ENCODE data around the gene MFN1. TPM values are rescaled to one million over a fixed set of nuclear protein-coding genes. Genes with fewer than 3 reads are reported as not detected.

MFN1 gene
- total RNA-seq, 1 donor from 2014 or later: 29.5 TPM

DNA sequence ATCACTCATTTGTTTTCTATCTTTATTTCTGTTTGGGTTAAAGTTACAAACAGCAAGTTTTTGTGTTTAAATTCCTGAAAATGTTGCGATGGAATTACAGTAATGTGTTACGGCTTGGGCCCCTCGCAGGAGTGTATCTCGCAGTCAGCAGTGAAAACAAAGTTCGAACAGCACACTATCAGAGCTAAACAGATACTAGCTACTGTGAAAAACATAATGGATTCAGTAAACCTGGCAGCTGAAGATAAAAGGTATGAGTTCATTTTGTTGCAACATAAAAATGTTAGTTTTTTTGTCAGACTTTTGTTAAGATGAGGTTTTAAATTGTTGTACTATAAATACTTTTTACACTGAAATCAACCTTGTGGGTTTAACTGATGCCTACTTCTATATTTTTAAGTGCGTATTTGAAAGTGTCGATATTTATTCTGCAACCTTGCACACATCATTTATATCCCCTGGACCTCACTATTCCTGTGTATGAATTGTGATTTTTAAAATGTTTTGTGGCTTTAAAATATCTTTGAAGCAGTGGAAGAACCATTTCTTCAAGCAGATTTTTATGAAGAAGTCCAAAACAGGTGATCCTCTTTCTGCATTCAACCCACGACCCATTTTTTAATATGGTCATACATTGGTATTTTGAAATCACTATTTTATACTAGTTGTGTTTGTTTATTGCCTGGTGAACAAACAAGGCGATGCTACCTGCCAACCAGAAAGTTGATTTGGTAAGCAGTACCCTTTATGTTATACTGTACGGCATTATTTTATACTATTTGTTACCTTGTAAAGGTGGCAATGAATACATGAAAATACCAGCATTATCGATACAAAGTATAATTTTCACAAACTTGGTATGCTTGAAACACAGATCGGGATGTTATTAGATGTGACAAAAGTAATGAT is 27.8 kb downstream of the MFN1 start:
- no peaks in the 10 kb centered on the region for H3K9me3 Mint-ChIP-seq

GRCh38 chr3:179376474-179376873 is 29.0 kb downstream of the MFN1 start:
- DNase-seq (ENCODE audit: low spot score): no peak
- Mint-ChIP-seq H3K36me3 (ENCODE audit: low read depth) (peaks cover 26% of the 10 kb centered on the region), H3K27ac (no peak overlapping the region), H3K4me3 (no peak overlapping the region), H3K4me1 (ENCODE audit: low read depth) (no peaks in the 10 kb centered on the region), H3K9me3 (no peaks in the 10 kb centered on the region), H3K27me3 (ENCODE audit: insufficient read depth) (no peaks in the 10 kb centered on the region)
- intact Hi-C loops (cut with micrococcal nuclease): no loop called here

More for the DNA sequence above, 27.8 kb downstream of the MFN1 start:
- no peaks in the 10 kb centered on the region for H3K4me1 Mint-ChIP-seq (ENCODE audit: low read depth)
- DNase-seq (ENCODE audit: low spot score): no peak
- no peak overlapping the region for H3K4me3 Mint-ChIP-seq
- H3K27me3 Mint-ChIP-seq (ENCODE audit: insufficient read depth): no peaks in the 10 kb centered on the region
- intact Hi-C loops (cut with micrococcal nuclease): no loop called here
- no peak overlapping the region for H3K27ac Mint-ChIP-seq
- H3K36me3 Mint-ChIP-seq (ENCODE audit: low read depth): peaks cover 22% of the 10 kb centered on the region

DNA sequence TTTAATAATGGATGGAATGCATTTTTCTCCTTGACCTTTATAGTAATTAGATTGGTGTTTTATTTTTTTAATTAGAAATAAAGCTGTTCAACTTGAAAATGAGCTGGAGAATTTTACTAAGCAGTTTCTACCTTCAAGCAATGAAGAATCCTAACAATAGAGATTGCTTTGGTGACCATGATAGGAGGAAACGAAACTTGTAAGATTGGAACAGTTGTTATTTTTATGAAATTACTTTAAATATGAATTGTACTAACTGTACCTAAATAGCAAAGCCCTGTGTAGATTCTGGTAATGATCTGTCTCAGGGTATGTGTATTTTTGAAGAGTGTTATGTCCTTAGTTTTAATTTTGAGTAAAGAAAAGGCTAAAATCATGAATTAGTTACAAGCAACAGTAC is 44.4 kb downstream of the MFN1 start:
- H3K4me3 Mint-ChIP-seq: no peak overlapping the region
- no peaks in the 10 kb centered on the region for H3K4me1 Mint-ChIP-seq (ENCODE audit: low read depth)
- H3K27me3 Mint-ChIP-seq (ENCODE audit: insufficient read depth): no peaks in the 10 kb centered on the region
- H3K36me3 Mint-ChIP-seq (ENCODE audit: low read depth): peaks cover 23% of the 10 kb centered on the region
- DNase-seq (ENCODE audit: low spot score): no peak
- no peak overlapping the region for H3K27ac Mint-ChIP-seq
- intact Hi-C loops (cut with micrococcal nuclease): no loop called here
- no peaks in the 10 kb centered on the region for H3K9me3 Mint-ChIP-seq

- DNase-seq (ENCODE audit: low spot score): no peak
- Mint-ChIP-seq H3K4me1 (ENCODE audit: low read depth) (no peaks in the 10 kb centered on the region), H3K4me3 (no peak overlapping the region), H3K9me3 (no peaks in the 10 kb centered on the region), H3K36me3 (ENCODE audit: low read depth) (peaks cover 18% of the 10 kb centered on the region), H3K27ac (no peak overlapping the region), H3K27me3 (ENCODE audit: insufficient read depth) (no peaks in the 10 kb centered on the region)
- intact Hi-C loops (cut with micrococcal nuclease): no loop called here
Measured at GRCh38 chr3:179398574-179399231, 51.2 kb downstream of the MFN1 start.

GRCh38 chr3:179401561-179401960 is 54.1 kb downstream of the MFN1 start:
- peaks cover 25% of the 10 kb centered on the region for H3K36me3 Mint-ChIP-seq (ENCODE audit: low read depth)
- no peak overlapping the region for H3K4me3 Mint-ChIP-seq
- no peaks in the 10 kb centered on the region for H3K27me3 Mint-ChIP-seq (ENCODE audit: insufficient read depth)
- no peak for DNase-seq (ENCODE audit: low spot score)
- H3K4me1 Mint-ChIP-seq (ENCODE audit: low read depth): no peaks in the 10 kb centered on the region
- intact Hi-C loops (cut with micrococcal nuclease): no loop called here
- H3K9me3 Mint-ChIP-seq: no peaks in the 10 kb centered on the region
- no peak overlapping the region for H3K27ac Mint-ChIP-seq

DNA sequence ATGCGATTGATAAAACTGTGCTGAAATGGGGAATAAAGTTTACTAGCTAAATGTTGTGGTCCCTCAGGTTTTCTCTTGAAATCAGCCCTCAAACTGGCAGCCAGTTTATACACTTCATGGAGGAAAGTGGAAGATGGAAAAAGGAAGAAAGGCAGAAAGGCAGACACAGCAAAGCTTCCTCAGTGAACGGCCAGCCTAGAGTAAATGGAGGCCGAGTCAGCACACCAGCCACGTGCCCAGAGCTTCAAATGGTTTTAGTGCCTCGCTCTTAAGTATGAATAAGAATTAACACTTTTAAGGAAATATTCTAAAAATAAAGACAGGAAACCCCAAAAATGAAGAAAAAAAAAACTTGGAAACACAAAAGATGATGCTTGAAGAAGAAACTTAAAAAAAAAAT is 55.5 kb downstream of the MFN1 start:
- intact Hi-C loops (cut with micrococcal nuclease): no loop called here
- Mint-ChIP-seq H3K27me3 (ENCODE audit: insufficient read depth) (no peaks in the 10 kb centered on the region), H3K4me3 (no peak overlapping the region), H3K4me1 (ENCODE audit: low read depth) (no peaks in the 10 kb centered on the region), H3K36me3 (ENCODE audit: low read depth) (peaks cover 20% of the 10 kb centered on the region), H3K9me3 (no peaks in the 10 kb centered on the region), H3K27ac (no peak overlapping the region)
- DNase-seq (ENCODE audit: low spot score): no peak

GRCh38 chr3:179404307-179404706 is 56.8 kb downstream of the MFN1 start:
- H3K4me1 Mint-ChIP-seq (ENCODE audit: low read depth): no peaks in the 10 kb centered on the region
- H3K27me3 Mint-ChIP-seq (ENCODE audit: insufficient read depth): no peaks in the 10 kb centered on the region
- H3K4me3 Mint-ChIP-seq: no peak overlapping the region
- H3K27ac Mint-ChIP-seq: no peak overlapping the region
- no peaks in the 10 kb centered on the region for H3K9me3 Mint-ChIP-seq
- intact Hi-C loops (cut with micrococcal nuclease): no loop called here
- peaks cover 18% of the 10 kb centered on the region for H3K36me3 Mint-ChIP-seq (ENCODE audit: low read depth)
- no peak for DNase-seq (ENCODE audit: low spot score)

DNA sequence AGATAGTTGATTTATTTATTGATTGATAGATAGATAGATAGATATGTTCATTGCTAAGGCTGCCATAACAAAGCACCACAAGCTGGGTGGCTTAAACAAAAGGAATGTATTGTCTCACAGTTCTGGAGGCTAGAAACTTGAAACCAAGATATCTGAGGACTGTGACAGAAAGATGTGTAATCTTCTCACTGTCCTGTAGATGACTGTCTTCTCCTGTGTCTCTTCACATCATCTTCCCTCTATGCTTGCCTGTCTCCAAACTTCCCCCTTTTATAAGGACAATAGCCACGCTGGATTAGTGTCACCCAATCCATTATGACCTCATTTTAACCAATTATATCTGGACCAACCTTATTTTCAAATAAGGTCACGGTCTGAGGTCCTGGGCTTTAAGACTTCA is 62.8 kb downstream of the MFN1 start:
- peaks cover 3% of the 10 kb centered on the region for H3K36me3 Mint-ChIP-seq (ENCODE audit: low read depth)
- intact Hi-C loops (cut with micrococcal nuclease): no loop called here
- no peak for DNase-seq (ENCODE audit: low spot score)
- H3K27ac Mint-ChIP-seq: no peak overlapping the region
- H3K4me1 Mint-ChIP-seq (ENCODE audit: low read depth): no peaks in the 10 kb centered on the region
- H3K27me3 Mint-ChIP-seq (ENCODE audit: insufficient read depth): no peaks in the 10 kb centered on the region
- H3K9me3 Mint-ChIP-seq: no peaks in the 10 kb centered on the region
- no peak overlapping the region for H3K4me3 Mint-ChIP-seq

DNA sequence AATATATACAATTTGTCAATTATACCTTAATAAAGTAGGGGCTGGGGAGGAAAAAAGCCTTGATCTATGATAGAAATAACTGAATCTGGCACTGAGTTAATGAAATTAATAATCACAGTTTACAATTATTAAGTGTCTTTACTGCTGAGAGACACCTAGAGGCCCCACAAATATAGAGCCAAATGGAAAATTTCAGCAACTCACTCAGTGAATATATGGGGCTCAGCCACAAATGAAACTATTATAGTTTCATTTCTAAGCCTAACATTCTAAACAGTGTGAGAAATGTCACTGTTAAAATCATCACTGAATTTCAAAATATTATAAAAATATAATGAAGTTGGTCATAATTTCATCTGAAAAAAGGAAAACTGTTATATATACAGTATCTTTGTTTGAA is 63.5 kb downstream of the MFN1 start:
- Mint-ChIP-seq H3K4me3 (no peak overlapping the region), H3K4me1 (ENCODE audit: low read depth) (no peaks in the 10 kb centered on the region), H3K36me3 (ENCODE audit: low read depth) (peaks cover 3% of the 10 kb centered on the region), H3K9me3 (no peaks in the 10 kb centered on the region), H3K27ac (no peak overlapping the region), H3K27me3 (ENCODE audit: insufficient read depth) (no peaks in the 10 kb centered on the region)
- DNase-seq (ENCODE audit: low spot score): no peak
- intact Hi-C loops (cut with micrococcal nuclease): no loop called here

- no peak overlapping the region for H3K4me3 Mint-ChIP-seq
- DNase-seq (ENCODE audit: low spot score): no peak
- H3K36me3 Mint-ChIP-seq (ENCODE audit: low read depth): peaks cover 10% of the 10 kb centered on the region
- no peak overlapping the region for H3K27ac Mint-ChIP-seq
- intact Hi-C loops (cut with micrococcal nuclease): no loop called here
- no peaks in the 10 kb centered on the region for H3K27me3 Mint-ChIP-seq (ENCODE audit: insufficient read depth)
- H3K9me3 Mint-ChIP-seq: no peaks in the 10 kb centered on the region
- H3K4me1 Mint-ChIP-seq (ENCODE audit: low read depth): no peaks in the 10 kb centered on the region
Measured at GRCh38 chr3:179414804-179415203, 67.3 kb downstream of the MFN1 start.

DNA sequence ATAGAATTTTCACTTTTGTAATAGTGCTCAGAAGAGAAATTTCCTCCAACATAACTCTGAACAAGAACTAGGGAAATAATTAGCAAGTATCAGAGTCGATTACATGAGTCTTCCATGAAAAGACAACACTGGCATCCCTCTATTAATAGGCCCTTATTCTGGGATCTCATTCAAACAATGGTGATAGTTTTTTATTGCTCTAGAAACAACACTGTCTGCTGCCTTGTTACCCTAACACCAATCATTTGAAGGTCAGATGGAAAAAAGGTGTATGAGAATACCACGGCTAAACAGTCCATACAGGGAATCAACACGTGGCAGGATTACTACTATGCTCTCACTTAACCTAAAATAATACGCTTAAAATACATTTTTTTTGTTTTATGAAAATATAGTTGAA is 67.9 kb downstream of the MFN1 start:
- no peaks in the 10 kb centered on the region for H3K27me3 Mint-ChIP-seq (ENCODE audit: insufficient read depth)
- no peaks in the 10 kb centered on the region for H3K4me1 Mint-ChIP-seq (ENCODE audit: low read depth)
- H3K27ac Mint-ChIP-seq: no peak overlapping the region
- H3K9me3 Mint-ChIP-seq: no peaks in the 10 kb centered on the region
- H3K4me3 Mint-ChIP-seq: no peak overlapping the region
- intact Hi-C loops (cut with micrococcal nuclease): no loop called here
- H3K36me3 Mint-ChIP-seq (ENCODE audit: low read depth): peaks cover 10% of the 10 kb centered on the region
- no peak for DNase-seq (ENCODE audit: low spot score)

DNA sequence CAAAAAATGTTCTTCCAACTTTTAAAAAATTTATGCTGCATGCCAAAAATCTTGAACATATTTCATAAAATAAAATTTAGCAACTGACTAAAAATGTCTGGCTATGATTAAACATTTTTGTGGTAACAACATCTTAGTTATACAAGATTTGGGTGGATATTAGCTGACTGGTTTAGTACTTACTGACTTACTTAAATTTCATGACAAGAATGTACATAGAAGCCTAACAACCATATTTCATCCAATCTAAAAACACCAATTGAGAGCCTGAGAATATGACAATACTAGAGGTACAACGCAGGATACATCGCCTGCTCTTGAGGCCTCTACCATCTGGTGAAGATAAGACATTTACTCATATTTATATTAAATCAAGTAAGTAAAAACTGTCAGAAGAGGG is 69.2 kb downstream of the MFN1 start:
- intact Hi-C loops (cut with micrococcal nuclease): no loop called here
- peaks cover 10% of the 10 kb centered on the region for H3K36me3 Mint-ChIP-seq (ENCODE audit: low read depth)
- H3K27ac Mint-ChIP-seq: no peak overlapping the region
- no peaks in the 10 kb centered on the region for H3K27me3 Mint-ChIP-seq (ENCODE audit: insufficient read depth)
- H3K4me1 Mint-ChIP-seq (ENCODE audit: low read depth): no peaks in the 10 kb centered on the region
- no peak overlapping the region for H3K4me3 Mint-ChIP-seq
- no peak for DNase-seq (ENCODE audit: low spot score)
- H3K9me3 Mint-ChIP-seq: no peaks in the 10 kb centered on the region

DNA sequence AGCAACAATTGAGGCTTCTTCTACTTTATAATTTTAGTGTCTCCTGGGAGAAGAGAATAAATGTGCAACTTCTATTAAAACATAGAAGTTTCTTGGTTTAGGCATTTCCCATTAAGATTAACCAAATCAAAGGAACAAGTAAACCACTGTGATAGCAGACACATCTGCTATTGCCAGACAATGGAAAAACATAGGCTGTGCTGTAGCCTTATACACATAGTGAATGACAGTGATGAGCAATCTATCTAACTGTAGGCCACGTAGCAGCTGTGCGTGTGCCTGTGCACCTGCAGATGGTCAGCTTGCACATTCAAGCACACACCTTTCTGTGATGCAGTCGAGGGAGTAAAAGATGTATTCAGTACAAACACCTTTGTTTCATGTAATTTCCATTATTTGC is 71.1 kb downstream of the MFN1 start:
- intact Hi-C loops (cut with micrococcal nuclease): no loop called here
- Mint-ChIP-seq H3K4me3 (no peak overlapping the region), H3K4me1 (ENCODE audit: low read depth) (no peaks in the 10 kb centered on the region), H3K27ac (no peak overlapping the region), H3K9me3 (no peaks in the 10 kb centered on the region), H3K36me3 (ENCODE audit: low read depth) (peaks cover 8% of the 10 kb centered on the region), H3K27me3 (ENCODE audit: insufficient read depth) (no peaks in the 10 kb centered on the region)
- DNase-seq (ENCODE audit: low spot score): no peak
